ENCODE results near the gene CFAP45. TPM values are rescaled to one million over a fixed set of nuclear protein-coding genes. Genes with fewer than 3 reads are reported as not detected.

CFAP45 gene
- total RNA-seq, 4 donors from 2014 or later = 0.17 to 0.32 TPM; not detected in 2

DNA sequence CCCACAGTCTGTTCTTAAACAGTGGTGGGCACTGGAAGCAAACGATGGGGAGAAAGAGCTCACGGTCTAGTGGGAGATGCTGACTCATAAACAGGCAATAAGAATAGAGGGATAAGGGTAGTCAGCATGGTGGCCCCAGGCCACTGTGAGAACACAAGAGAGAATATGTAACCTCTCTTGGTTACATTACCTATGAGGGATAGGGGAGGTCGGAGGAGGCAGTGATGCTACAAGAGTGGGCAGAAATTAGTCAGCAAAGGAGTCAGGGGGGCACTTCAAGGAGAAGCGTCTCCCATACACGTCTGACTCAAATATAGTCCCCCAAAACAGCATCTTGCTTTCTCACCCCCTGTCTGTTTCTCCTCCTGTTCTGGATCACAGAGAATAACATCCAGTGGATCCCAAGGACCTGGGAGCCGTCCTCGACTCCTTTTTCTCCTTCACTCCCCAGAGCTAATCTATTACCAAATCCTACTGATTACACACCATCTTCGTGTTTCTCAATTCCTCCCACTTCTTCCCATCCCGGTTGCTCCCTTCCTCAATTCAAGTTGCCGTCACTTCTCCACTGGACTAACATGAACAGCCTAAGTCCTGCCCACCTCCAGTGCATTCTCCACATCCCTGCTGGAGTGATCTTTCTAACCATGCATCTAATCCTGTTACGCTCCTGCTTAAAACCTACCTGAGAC lies 71.2 kb downstream of the CFAP45 start:
- Histone ChIP-seq H3K4me1 (peaks cover 0 to 11% (median 0%) of the 10 kb centered on the region in 4 donors), H3K4me3 (no peak overlapping the region), H3K27ac (replicated peaks in 1 of 4) (no peak overlapping the region), H3K27me3 (peaks cover 0 to 13% (median 0%) of the 10 kb centered on the region in 4 donors), H3K9me3 (no peaks in the 10 kb centered on the region), H3K36me3 (peaks cover 0 to 5% (median 0%) of the 10 kb centered on the region in 4 donors)
- WGBS = 86% methylated on average over 11 of the region's 11 CpGs
- no peak for DNase-seq (ENCODE audit: extremely low spot score)
- TF ChIP-seq POLR2AphosphoS5 (IDR thresholded peaks at IDR 0.05) (no peak), POLR2A (IDR thresholded peaks at IDR 0.05; ENCODE audit: low read depth) (no peak)
- TF ChIP-seq, protein P1, sequence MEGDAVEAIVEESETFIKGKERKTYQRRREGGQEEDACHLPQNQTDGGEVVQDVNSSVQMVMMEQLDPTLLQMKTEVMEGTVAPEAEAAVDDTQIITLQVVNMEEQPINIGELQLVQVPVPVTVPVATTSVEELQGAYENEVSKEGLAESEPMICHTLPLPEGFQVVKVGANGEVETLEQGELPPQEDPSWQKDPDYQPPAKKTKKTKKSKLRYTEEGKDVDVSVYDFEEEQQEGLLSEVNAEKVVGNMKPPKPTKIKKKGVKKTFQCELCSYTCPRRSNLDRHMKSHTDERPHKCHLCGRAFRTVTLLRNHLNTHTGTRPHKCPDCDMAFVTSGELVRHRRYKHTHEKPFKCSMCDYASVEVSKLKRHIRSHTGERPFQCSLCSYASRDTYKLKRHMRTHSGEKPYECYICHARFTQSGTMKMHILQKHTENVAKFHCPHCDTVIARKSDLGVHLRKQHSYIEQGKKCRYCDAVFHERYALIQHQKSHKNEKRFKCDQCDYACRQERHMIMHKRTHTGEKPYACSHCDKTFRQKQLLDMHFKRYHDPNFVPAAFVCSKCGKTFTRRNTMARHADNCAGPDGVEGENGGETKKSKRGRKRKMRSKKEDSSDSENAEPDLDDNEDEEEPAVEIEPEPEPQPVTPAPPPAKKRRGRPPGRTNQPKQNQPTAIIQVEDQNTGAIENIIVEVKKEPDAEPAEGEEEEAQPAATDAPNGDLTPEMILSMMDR (IDR thresholded peaks at IDR 0.05) = no peak
- intact Hi-C loops (cut with DNase I) = no loop called here

DNA sequence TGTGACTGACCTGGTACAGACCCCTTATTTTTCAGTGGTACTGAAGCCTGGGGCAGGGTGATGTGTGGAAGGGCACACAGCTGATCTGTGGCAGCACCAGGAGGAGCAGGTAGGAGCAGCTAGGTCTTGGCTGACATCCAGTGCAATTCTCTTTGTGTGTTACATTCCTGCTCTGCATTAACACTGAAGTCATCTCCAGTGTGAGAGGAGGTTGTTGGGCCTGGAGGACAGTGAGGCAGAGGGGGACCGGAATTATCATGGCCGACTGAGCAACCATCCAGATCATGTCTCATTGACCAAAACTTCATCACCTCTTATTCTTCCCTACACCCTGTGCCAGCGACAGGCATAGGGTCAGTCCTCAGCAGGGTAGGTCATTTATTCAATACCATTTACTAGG lies 71.8 kb downstream of the CFAP45 start:
- H3K9me3 ChIP-seq = no peaks in the 10 kb centered on the region
- no peak for DNase-seq (ENCODE audit: extremely low spot score)
- intact Hi-C loops (cut with DNase I) = no loop called here
- peaks cover 0 to 11% (median 0%) of the 10 kb centered on the region in 4 donors for H3K4me1 ChIP-seq
- peaks cover 0 to 18% (median 0%) of the 10 kb centered on the region in 4 donors for H3K27me3 ChIP-seq
- TF ChIP-seq EP300 (IDR thresholded peaks at IDR 0.05) (no peak), POLR2AphosphoS5 (IDR thresholded peaks at IDR 0.05) (no peak), POLR2A (IDR thresholded peaks at IDR 0.05; ENCODE audit: low read depth) (no peak)
- TF ChIP-seq, protein P1 (IDR thresholded peaks at IDR 0.05) = no peak
- peaks cover 0 to 5% (median 0%) of the 10 kb centered on the region in 4 donors for H3K36me3 ChIP-seq
- 66% methylated on average over 3 of the region's 3 CpGs for WGBS
- H3K27ac ChIP-seq (replicated peaks in 1 of 4) = no peak overlapping the region
- H3K4me3 ChIP-seq = no peak overlapping the region

DNA sequence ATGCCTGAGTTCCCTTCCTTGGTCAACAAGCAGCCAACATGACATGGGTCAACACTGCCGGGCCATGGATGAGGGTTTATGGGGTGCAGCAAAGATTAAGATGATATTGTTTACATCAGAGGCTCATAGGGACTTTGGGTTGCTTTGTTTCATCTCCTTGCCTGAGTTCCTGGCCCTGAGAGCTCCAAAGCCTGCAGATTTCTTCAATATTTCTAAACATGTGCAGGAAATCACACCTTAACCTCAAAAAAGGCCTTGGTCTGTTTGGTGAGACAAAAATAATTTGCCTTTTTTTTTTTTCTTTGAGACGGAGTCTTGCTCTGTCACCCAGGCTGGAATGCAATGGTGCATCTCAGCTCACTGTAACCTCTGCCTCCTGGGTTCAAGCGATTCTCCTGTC lies 72.4 kb downstream of the CFAP45 start:
- Histone ChIP-seq H3K4me3 (peak overlapping the region in 1 of 4 donors; percentile 1), H3K27me3 (peaks cover 0 to 24% (median 0%) of the 10 kb centered on the region in 4 donors), H3K9me3 (no peaks in the 10 kb centered on the region), H3K36me3 (no peaks in the 10 kb centered on the region), H3K4me1 (peaks cover 0 to 11% (median 0%) of the 10 kb centered on the region in 4 donors), H3K27ac (replicated peaks in 1 of 4) (no peak overlapping the region)
- WGBS = 91% methylated on average over 3 of the region's 3 CpGs
- no peak for DNase-seq (ENCODE audit: extremely low spot score)
- TF ChIP-seq, protein P1 (IDR thresholded peaks at IDR 0.05) = no peak
- TF ChIP-seq POLR2A (IDR thresholded peaks at IDR 0.05; ENCODE audit: low read depth) (no peak), POLR2AphosphoS5 (IDR thresholded peaks at IDR 0.05) (no peak), EP300 (IDR thresholded peaks at IDR 0.05) (no peak)
- intact Hi-C loops (cut with DNase I) = no loop called here

DNA sequence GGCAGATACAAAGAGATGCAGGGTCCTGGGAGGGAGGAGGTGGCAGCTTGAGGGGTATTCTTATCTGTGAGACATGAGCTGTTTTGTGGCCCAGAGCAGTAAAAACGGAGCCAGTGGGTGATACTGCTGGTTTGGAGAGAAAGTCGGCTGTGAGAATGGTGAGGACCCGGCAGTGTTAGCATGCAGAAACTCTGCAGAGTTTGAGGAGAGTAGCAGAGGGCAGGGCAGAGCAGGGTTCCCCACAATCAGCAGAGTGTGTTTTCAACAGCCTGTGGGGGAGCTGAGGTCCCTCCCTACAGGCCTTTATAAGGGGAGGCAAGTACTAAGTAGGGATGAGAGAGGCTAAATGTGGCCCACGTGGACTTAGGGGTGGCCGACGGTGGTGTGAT lies 72.9 kb downstream of the CFAP45 start:
- H3K36me3 ChIP-seq = no peaks in the 10 kb centered on the region
- no peaks in the 10 kb centered on the region for H3K9me3 ChIP-seq
- peak overlapping the region in 1 of 4 donors; percentile 1 for H3K4me3 ChIP-seq
- WGBS = 90% methylated on average over 6 of the region's 6 CpGs
- H3K27me3 ChIP-seq = peaks cover 0 to 26% (median 0%) of the 10 kb centered on the region in 4 donors
- intact Hi-C loops (cut with DNase I) = no loop called here
- TF ChIP-seq, protein P1 (IDR thresholded peaks at IDR 0.05) = no peak
- H3K4me1 ChIP-seq = peaks cover 0 to 11% (median 0%) of the 10 kb centered on the region in 4 donors
- no peak for DNase-seq (ENCODE audit: extremely low spot score)
- no peak overlapping the region for H3K27ac ChIP-seq (replicated peaks in 1 of 4)
